Measurements from ENCODE around the gene KCNC4.

GRCh38 chr1:110259770-110260169 lies 49.7 kb downstream of the KCNC4 start:
- TF ChIP-seq CTCF (IDR thresholded peaks at IDR 0.05) (no peak), POLR2A (IDR thresholded peaks at IDR 0.05) (no peak)

All from ovary (tissue), 3 donors.